Upper lobe of right lung (tissue), 1 donor: Measurements from ENCODE around the gene SYNPO2. TPM values are rescaled to one million over a fixed set of nuclear protein-coding genes. Genes with fewer than 3 reads are reported as not detected.

Experiments
- ATAC-seq: fragments of 200-7000 bp; cut with Tn5 transposase; one replicate; pipeline ENCODE4 v1.9.1; 2020; ENCODE audit warnings: mild to moderate bottlenecking, moderate library complexity
- DNase-seq: peaks from one replicate; pipeline ENCODE4 v3.0.0-alpha.2; 2020
- H3K27ac ChIP-seq: fragments of 200-600 bp; one replicate; pipeline ENCODE4 v1.8.0; 2022
- H3K27me3 ChIP-seq: fragments of 200-600 bp; one replicate; pipeline ENCODE4 v1.8.0; 2022; ENCODE audit warnings: mild to moderate bottlenecking
- H3K36me3 ChIP-seq: fragments of 200-600 bp; one replicate; pipeline ENCODE4 v1.8.0; 2022
- H3K4me1 ChIP-seq: fragments of 200-600 bp; one replicate; pipeline ENCODE4 v1.8.0; 2022
- H3K4me3 ChIP-seq: fragments of 200-600 bp; one replicate; pipeline ENCODE4 v1.8.0; 2022; ENCODE audit warnings: mild to moderate bottlenecking
- H3K9me3 ChIP-seq: fragments of 200-600 bp; one replicate; pipeline ENCODE4 v1.8.0; 2022
- CTCF ChIP-seq: fragments of 200-600 bp; IDR thresholded peaks from one replicate; pipeline ENCODE4 v1.8.0; 2022; ENCODE audit warnings: antibody characterized with exemption
- intact Hi-C: fragments of 100-400 bp; cut with DNase I; formaldehyde crosslinking; loops from one replicate; pipeline ENCODE4 v1.11.0; 2022
- total RNA-seq: library from RNA; stranded (reverse); fragmentation: NEBNext Ultra II Directional; extraction: Animal tissue kit (Norgen Biotek cat#: 25700); gene quantifications from one replicate; pipeline ENCODE4 v1.2.1, GENCODE V29; 2021
- donor health status: DM: no; HTN: yes; CAD: no; lungs with severe emphysema.

The SYNPO2 gene
- total RNA-seq, 1 donor from 2014 or later, result 38.9 TPM

DNA sequence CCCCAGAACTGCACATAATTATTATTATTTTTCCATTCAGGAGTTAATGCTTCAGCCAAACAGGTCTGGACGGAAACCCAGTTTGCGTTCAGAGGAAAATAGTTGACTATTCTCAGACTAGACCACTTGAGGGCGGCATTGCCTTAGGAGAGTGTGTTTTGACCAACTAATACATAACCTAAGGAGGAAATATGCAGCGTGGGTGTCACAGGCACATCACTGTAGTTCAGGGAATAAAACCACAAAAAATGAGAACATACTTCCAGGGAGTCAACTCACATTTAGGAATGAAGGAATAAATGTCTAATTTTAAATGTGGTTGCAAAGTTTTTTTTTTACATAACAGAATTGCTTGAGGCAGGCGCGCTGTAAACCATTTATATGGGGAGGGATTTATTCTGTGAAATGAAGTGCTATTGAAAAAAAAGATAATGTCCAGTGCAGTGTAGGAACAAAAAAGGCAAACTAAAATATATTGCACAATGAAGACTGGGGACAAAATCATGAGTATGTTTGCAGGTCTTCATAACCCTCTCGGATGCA, 93.3 kb downstream of the SYNPO2 start:
- H3K4me1 ChIP-seq, result no peaks in the 10 kb centered on the region
- no peaks in the 10 kb centered on the region for H3K27me3 ChIP-seq
- peak; percentile 96 for ATAC-seq
- intact Hi-C loops, result loop anchor here (10.0 kb wide), 1 partner anchor 303 kb away; no protein-coding TSS in a partner anchor
- no peak for DNase-seq
- H3K36me3 ChIP-seq, result no peaks in the 10 kb centered on the region
- no peaks in the 10 kb centered on the region for H3K9me3 ChIP-seq
- H3K4me3 ChIP-seq, result no peak overlapping the region
- TF ChIP-seq CTCF, result peak; percentile 76
- H3K27ac ChIP-seq, result no peak overlapping the region

DNA sequence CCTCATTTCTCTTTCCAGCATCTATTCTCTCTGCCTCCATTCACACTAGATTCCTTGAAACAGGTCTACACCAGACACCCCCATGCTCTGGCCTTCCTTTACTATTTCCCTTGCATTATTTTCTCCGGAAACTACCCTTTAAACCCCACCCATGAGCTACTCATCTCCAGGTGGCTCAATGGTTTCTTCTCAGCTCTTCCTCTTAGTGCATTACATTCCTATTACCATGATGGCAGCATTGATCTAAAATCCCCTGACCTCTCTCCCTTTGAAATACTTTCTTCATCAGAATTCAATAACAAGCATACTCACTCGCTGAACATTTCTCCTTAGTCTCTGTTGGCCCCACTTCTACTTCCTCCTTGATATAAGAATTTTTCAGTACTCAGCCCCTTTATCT, 94.6 kb downstream of the SYNPO2 start:
- Histone ChIP-seq H3K27me3 (no peaks in the 10 kb centered on the region), H3K27ac (no peak overlapping the region), H3K36me3 (no peaks in the 10 kb centered on the region), H3K4me3 (no peak overlapping the region), H3K9me3 (no peaks in the 10 kb centered on the region), H3K4me1 (peaks cover 6% of the 10 kb centered on the region)
- DNase-seq (no peak), ATAC-seq (no peak)
- intact Hi-C loops, result loop anchor here (10.0 kb wide), 1 partner anchor 302 kb away; no protein-coding TSS in a partner anchor
- TF ChIP-seq CTCF, result no peak

GRCh38 chr4:118983831-118984230, 95.2 kb downstream of the SYNPO2 start:
- no peak overlapping the region for H3K27ac ChIP-seq
- no peaks in the 10 kb centered on the region for H3K36me3 ChIP-seq
- ATAC-seq (no peak), DNase-seq (no peak)
- H3K9me3 ChIP-seq, result no peaks in the 10 kb centered on the region
- intact Hi-C loops, result loop anchor here (10.0 kb wide), 1 partner anchor 301 kb away; no protein-coding TSS in a partner anchor
- no peak for TF ChIP-seq CTCF
- peaks cover 11% of the 10 kb centered on the region for H3K4me1 ChIP-seq
- no peaks in the 10 kb centered on the region for H3K27me3 ChIP-seq
- no peak overlapping the region for H3K4me3 ChIP-seq

DNA sequence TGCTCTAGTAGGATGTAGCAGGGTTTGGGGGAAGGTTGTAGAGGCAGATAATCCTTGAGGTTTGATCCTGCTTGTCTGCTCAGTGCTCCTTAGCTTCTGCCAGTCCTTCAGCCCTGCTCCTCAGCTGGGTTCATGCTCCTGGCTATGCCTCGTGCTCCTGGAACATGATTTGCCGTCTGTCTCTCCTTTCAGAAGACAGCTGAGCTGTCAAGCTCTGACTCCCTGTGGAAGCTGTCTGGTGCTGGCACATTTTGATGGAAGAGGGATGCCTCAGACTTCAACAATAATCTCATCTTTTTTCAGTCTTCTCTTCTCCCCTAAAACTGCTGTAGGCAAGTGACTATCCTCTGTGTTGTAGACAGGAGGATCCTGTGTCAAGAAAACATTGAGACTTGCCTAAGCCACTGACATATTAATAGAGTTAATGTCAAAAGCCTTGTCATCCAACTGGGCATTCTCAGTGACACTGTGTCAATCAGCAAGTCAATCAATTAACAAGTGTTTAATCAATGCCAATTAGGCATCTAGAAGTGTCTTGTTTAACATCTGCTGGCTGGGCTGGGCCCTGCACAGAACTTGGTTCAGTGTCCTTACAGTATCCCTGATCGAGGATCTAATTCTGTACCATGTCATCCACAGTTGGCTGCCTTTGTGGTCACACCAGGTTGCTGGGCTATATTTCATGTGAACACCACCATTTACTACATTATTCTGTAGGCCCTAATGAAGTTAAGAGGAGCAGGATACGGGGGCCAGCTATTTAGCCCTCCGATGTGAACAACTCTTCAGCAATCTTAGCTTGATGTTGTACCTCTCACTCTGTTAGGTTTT, 96.7 kb downstream of the SYNPO2 start:
- DNase-seq (no peak), ATAC-seq (no peak)
- no peaks in the 10 kb centered on the region for H3K27me3 ChIP-seq
- H3K4me3 ChIP-seq, result no peak overlapping the region
- intact Hi-C loops, result loop anchor here (10.0 kb wide), 1 partner anchor 299 kb away; no protein-coding TSS in a partner anchor
- H3K4me1 ChIP-seq, result peaks cover 20% of the 10 kb centered on the region
- H3K27ac ChIP-seq, result no peak overlapping the region
- TF ChIP-seq CTCF, result no peak
- H3K36me3 ChIP-seq, result no peaks in the 10 kb centered on the region
- H3K9me3 ChIP-seq, result no peaks in the 10 kb centered on the region

GRCh38 chr4:118987959-118988634, 99.4 kb downstream of the SYNPO2 start:
- Histone ChIP-seq H3K36me3 (no peaks in the 10 kb centered on the region), H3K4me1 (peaks cover 20% of the 10 kb centered on the region), H3K4me3 (no peak overlapping the region), H3K9me3 (no peaks in the 10 kb centered on the region), H3K27me3 (no peaks in the 10 kb centered on the region), H3K27ac (no peak overlapping the region)
- DNase-seq (no peak), ATAC-seq (no peak)
- no peak for TF ChIP-seq CTCF
- intact Hi-C loops, result loop anchor here (10.0 kb wide), 1 partner anchor 297 kb away; no protein-coding TSS in a partner anchor
